NCI-H748 (cell line): ENCODE results near the gene SLC6A4.
A peak's percentile ranks its signal among the peaks of the same experiment; 100 is the strongest.
"Not testable (repeated sequence)": the region's sequence is repeated elsewhere in the genome, so short reads cannot be mapped to it uniquely, and the experiment has no call there.

Experiments used
- DNase-seq: peaks from one replicate; lab custom pipeline; 2025; ENCODE audit not compliant: unreplicated experiment; lab: John Stamatoyannopoulos, UW

The SLC6A4 gene

DNA sequence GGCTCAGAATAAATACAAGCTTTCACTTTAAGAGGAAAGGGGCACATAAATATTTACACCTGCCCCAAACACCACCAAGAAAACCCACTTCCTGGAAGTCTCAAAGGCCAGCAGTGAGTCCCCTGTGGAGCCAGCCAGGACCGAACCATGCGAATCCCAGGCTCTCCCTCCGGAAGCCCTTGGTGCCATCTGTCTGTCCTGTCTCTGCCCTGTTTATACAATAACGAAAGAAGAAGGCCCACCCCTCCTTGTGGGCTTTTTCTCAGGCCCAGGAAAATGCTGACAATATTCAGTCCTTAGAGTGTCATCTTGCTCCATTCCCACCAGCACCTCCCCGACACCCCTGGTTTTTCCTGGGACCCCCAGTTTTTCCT lies 3.6 kb upstream of the SLC6A4 start:
- no peak for DNase-seq

DNA sequence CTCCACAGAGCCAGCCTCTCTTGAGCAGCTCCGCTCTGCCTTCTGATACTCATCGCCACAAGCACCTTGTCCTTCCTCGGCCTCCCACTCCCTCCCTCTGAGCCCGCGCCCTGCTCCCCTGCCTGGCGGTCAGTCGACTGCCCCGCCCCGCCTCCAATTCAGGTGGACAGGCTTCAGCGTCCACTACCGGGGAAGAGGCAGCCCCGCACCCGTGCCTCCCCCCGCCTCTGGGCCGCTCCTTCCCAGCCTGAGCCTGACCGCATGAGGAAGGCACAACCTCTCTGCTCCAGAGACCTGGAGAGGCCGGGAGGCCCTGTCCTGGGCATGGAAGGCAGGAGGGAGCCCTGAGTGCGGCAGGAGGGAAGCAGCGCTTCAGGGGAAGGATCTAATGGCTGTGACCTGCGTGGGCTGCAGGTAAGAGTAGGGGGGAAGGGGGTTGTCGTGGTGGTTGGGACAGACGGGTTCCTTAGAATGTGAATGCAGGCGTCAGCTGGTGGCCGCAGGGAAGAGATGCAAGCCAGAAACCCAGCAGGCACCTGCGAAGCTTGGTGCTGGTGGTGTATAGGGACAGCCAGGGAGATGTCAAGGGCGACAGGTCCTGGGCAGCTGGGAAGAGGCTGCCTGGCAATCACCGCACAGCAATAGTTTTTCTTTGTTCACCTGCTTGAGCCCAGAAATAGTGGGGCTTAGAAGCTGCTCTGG lies 3.0 kb upstream of the SLC6A4 start:
- DNase-seq = peak; percentile 13

DNA sequence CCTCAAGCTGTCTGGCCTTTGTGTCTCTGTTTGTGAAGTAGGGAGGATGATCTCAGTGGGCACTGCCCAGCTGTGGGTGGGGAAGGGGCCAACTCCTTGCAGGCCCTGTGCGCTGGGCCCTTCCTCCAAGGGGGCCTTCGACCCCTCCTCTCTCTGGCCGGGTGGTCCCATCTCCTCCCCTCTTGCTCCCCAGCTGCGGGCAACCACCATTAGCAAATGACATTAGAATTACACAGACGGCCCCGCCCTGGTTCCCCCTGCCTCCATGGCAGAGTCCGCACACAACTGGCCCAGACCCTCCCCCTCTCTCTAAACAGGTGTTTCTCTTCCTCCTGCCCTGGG lies 2.5 kb upstream of the SLC6A4 start:
- DNase-seq = no peak

DNA sequence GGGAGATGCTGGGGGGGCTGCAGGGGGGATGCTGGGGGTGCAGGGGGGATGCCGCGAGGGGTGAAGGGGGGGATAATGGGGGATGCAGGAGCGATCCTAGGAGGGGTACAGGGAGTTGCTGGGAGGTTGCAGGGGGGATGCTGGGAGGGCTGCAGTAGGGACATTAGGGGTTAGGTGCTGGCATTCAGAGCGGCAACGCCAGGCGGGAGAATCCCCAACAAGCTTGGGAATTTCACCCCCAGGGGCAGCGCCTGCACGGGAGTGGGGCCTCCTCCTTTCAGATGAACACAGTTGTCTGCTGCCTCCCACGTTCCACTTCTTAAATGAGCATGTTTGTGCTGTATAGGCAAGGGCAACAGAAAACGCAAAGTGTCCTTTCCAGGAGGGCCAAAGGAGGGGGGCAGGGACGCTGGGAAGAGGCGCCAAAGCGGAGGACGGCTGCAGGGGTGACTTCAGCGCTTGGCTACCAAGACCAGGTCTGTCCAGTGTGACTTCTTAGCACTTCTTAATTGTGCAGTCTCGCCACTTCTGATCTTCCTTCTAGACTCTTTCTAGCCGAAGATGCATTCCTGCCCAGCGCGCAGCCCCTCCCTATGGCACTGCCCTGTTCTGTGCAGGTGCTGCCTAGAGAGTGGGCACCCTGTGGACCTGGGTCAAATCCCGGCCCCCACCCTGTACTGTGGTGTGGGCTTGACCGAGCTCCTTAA lies 2.0 kb upstream of the SLC6A4 start:
- DNase-seq = no peak

DNA sequence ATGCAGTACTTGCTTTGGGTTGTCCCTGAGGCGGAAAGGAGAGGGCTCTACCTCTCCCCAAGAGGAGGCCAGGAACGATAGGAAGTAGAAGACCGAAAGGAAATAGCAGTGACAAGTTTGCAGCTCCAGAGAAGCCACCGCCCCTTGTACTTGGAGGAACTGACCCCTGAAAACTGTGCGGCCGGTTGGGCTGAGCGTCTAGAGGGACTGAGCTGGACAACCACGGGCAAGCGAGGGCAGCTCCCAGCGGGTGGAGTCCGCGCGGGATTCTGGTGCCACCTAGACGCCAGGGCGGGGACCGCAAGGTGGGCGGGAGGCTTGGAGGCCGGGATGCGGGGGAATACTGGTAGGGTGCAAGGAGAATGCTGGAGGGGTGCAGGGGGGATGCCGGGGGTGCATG lies 1.3 kb upstream of the SLC6A4 start:
- DNase-seq = peak; percentile 82

DNA sequence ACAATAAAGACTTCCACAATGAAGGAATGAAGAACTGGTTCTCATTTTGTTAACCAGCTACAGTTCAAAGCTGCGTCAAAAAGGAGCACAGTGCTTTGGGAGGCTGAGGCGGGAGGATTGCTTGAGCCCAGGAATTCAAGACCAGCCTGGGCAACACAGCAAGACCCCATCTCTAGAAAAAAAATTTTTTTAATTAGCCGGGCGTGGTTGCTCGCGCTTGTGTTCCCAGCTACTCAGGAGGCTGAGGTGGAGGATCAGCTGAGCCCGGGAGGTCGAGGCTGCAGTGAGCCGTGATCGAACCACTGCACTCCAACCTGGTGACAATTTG lies 764 bp upstream of the SLC6A4 start:
- no peak for DNase-seq

DNA sequence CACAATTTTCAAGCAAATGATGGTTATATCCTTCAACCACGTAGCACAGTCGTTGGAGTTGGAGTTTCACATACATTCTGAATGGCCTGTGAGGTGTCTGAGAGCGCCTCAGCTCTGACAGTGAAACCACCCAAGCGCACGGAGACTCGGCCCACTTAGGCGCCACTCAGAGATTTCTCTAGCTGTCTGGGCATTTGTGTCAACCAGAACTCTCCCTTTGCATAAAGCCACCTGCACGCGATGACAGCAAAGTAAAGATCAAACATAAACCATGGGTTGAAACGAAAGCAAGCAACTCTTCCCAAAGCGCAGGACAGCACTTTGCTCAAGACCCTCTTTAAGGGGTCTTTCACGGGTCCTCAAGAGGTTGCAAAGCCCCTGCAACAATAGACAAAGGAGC lies 533 bp downstream of the SLC6A4 start:
- peak; percentile 54 for DNase-seq

DNA sequence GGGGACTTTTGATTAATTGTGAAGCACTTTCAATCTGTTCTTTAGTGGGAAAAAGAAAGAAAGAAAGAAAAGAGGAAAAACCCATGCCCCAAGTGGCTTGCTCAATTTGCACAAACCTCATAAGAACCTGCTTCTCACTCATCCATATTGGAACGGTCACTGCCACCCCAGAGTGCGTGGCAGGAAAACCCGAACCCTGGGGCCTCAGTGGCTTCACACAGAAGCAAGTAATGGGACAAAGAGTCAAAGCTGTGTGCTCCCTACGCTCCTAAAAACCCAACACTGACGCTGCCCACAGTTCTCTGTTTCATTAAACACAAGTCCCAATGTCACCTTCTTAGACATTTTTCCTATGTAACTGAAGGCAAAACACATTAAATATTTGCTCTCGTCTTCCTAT lies 1.2 kb downstream of the SLC6A4 start:
- DNase-seq = no peak

DNA sequence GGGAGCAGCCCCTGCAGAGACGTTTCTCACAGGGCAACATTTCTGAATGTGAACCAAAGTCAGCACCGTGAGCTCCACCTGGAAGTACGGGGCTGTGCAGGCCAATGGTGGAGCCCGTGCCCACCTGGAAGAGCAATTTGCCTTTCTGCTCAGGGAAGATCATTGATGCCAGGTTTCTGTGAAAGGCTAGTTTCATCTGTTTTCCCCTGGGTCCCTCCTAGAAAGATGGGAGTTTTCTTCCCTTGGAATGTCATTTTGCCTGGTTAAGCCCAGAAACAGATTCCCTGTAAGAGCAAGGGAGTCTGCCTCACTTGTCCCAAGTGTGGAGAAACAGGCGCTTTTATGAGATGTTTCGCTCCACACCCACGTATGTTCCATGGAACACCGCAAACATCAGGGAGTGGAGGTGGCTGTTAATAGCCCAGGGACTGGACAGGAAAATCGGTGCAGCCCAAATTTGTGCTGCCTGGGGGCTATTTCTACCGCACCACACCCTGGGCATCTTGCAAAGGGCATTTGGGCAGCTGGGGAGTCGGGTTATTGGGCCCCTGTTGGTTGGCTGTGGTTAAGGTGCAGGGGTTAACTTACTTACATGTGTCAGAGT lies 2.6 kb downstream of the SLC6A4 start:
- no peak for DNase-seq

DNA sequence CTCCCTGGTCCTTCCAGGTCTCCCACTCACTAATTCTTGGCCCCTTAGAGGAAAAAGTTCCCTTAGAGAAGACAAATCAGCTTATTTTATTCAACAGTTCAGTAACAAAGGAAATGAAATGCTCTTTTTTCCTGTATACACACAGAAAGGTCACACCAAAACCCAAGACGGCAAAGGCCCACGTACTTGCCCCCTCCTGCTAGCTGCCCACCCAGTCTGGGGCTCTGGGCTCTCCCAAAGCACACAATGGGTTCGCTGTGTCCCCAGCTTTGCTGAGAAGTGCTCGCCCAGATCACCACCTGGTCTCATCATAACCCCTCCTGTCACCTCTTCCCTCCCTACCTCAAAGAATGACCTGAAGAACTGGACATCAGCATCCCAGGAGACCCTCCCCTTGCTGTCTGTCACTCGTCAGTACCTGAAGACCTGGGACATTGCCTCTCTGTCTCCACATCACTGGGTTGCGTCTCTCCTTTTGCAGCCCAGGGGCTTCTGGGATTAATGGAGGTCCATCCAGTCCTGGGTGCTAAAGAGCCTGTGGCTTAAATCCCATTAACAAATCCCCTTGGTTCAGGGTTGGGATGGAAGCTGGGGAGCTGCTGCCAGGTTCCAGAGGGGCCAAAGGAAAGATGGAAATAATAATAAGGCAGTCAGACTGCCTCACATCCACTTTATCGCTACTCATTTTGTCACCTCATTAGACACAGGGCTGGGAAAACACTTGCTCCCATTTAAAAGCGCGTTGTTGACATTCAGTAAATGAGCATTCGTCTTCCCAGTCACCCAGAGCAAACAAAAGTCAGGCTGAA lies 3.3 kb downstream of the SLC6A4 start:
- peak; percentile 83 for DNase-seq

DNA sequence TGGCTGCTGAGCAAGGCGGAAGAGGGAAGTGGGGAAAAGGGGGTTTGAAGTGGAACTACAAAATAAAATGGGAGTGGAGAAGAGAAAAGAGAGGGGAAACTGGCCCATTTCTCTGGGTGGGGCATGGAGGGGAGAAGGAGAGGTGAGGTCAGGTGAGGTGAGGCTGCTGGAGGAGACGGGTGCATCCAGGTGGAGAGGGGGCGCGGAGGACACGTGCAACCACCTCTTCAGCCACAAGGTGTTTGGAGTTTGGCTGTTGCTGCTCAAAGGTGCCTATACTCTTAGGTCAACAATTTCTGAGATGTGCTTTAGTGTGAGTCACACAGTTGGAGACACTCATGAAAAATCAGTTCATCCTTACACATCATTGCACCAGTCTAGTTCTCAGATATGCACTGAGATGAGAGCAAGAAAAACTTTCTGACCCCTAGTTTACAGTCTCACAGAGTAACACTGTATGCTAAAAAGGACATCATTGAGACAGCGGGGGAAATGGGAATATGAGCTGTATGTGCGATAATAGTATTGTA lies 4.8 kb downstream of the SLC6A4 start:
- no peak for DNase-seq

DNA sequence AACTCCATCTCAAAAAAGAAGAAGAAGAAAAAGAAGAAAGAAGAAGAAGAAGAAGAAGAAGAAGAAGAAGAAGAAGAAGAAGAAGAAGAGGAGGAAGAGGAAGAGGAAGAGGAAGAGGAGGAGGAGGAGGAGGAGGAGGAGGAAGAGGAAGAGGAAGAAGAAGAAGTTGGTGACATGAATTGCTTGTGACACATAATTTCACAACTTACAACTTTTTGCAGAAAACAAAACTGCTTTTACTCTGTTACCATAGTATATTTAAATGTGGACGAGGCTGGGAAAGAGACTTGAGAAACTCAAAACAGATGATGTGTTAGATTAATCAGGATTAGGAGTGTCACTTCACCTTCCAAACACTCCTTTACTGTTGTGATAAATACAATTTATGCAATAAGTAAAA lies 5.5 kb downstream of the SLC6A4 start:
- not testable (repeated sequence) for DNase-seq

DNA sequence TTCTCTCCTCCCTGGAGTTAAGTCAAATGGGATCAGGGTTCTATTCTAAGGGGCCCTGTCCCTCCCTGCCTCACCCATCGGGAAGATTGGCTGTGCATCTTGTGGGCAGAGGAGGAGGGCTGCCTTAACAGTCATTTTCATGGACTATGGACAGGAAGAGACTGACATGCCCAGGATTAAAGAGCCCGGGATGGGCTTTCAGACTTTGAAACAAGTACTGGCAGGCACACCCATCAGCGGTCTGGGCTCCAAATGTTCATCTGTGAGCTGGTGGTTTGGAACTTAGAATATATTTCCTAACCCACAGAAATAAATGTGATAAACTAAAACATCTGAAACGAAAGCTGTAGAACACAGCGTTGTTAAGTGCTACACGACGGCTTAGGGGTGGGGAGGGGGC lies 6.5 kb downstream of the SLC6A4 start:
- DNase-seq = no peak

DNA sequence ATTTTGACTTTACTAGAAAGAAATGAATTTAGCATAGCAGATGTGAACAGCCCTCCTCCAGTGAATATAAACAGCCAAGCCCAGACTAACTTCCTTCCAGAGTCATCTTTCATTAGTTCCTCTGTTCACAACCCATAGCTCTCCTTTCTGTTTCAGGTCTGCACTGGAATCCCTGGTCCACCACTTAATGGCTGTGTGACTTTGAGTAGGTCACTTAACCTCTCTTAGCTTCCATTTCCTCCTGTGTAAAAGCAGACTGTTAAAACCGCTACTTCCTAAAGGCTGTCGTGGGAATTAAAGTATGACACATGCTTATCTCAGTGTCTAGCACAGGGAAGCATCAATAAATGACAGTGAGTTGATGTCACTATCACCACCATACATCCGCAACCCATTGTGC lies 7.5 kb downstream of the SLC6A4 start:
- no peak for DNase-seq

DNA sequence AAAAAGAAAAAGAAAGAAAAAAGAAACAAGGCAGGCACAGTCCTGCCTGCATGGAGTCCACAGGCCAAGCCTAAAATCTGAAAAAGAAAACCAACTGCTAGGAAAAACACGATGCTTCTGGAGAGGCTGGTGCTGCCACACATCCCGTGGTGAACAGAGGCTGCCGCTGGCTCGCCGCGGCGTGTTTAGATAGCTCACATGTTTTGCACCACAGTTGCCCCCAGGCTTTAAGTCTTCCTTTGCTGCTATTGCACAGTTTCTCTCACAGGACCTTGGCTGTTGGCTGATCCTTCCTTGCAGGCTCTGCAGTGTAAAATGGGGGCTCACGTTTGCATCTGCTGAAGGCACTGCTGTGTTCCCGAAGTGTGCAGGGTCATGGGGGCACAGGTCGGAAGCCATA lies 8.6 kb downstream of the SLC6A4 start:
- no peak for DNase-seq

DNA sequence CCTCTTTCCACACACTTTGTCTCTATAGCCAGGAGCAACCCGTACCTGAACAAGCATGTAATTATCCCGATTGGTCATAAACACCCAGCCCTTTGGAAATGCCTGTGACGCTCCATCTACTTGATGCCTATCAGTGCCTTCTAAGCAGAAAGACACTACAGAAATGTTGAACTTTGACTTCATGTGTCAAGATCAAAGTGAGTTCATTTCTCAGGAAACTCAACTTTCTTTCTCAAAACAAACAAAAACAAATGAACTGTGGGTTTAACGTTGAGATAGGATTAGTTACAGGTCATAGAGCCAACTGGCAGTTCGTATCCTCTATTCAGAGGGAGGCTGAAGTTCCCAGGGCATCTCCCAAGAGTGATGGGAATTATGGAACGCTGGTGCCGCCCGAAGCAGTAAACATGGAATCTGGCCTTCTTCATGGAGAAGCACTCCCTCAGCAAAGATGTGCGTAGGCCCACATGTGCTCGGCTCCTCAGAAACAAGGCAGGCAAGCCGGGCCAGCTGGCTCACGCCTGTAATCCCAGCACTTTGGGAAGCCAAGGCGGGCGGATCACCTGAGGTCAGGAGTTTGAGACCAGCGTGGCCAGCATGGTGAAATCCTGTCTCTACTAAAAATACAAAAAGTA lies 9.5 kb downstream of the SLC6A4 start:
- no peak for DNase-seq

DNA sequence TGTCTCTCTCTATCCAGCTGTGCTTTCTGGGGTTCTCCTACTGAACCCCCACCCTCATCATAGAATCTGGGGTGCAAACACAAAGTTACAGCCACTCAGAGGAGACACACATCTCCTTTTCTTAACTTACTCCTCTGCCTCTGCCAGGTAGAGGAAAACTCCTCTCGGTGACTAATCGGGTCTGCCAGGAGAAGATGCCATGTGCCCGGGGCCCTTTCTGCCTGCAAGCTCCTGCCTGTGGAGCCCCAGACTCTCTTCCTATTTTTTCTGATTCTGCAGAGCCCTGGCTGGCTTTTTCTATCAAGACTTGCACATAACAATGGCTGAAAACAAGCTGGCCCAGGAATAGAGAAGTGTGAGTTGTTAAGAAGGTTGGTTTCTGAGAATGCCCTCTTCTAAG lies 10.4 kb downstream of the SLC6A4 start:
- DNase-seq = no peak

DNA sequence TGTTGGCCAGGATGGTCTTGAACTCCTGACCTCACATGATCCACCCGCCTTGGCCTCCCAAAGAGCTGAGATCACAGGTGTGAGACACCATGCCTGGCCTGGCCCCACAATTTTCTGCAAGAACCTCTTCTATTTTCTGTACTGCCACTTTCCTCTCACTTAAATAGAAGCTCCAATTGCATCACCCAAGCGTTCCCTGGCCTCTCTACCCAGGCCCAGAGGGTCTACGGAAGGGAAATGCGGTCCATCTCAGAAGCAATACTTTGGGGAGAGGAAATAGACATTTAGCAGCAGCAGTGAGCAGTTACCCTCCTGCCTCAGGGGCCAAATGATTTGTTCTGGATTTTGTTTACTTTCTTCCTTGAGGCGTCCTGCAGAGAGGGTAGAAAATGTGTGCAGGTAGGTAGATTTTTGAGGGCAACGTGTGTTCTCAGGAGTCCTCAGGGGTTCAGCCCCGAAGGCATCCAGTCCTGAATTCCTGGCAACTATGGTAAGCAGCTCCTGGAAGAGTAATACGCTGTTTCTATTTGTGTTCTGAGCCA lies 11.0 kb downstream of the SLC6A4 start:
- no peak for DNase-seq

DNA sequence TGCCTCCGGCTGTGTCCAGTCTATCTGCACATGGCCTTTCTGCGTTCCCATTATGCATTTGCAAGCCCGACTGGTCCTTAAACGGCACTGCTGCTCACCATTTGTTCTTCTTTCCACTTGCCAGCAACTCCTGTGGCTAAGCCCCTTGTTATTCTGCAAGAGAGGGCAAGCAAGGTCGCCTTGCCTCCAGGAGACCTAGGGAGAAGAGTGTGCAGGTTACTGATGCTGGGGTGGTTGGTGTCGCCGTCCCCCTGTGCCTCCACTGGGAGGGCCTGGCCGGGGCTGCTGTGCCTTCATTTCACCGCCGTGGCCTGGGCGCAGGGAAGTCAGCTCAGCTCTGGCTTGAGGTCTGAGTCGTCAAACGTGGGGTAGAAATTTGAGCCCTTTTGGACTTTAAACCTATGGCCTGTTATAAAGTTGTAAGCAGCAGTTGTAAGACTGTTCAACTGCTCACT lies 12.7 kb downstream of the SLC6A4 start:
- DNase-seq = no peak

DNA sequence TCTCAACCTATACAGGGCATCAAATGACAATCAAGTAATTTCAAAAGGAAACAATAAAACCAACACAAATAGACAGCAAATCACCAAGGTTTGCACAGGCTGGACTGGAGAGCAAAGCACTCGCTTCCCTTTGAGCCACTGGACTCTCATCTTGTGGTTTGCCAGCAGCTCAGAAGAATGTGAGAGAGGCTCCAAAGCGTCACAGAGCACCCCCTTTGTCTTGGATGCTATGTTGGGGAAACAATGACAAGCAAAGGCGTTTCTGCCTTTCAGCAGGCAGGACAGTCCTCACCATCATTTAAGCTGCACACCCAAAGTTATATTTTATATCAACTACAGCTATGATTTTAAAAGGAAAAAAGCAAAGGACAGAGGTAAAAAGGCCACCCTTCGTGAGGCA lies 13.2 kb downstream of the SLC6A4 start:
- DNase-seq = no peak

DNA sequence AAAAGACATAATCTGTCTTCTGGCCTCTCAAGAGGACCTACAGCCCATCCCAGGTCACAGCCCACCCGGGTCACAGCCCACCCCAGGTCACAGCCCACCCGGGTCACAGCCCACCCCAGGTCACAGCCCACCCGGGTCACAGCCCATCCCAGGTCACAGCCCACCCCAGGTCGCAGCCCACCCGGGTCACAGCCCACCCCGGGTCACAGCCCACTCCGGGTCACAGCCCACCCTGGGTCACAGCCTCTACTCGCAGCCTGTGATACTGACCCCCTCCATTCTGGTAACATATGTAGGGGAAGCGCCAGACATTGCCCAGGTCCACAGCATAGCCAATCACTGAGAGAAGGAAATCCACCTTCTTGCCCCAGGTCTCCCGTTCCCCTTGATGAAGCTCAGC lies 14.2 kb downstream of the SLC6A4 start:
- DNase-seq = no peak
